OCI-LY1 (cell line): ENCODE measurements around the gene VAT1.

Experiments used
- EZH2 ChIP-seq: fragments of 200-600 bp; sonication (generic), shearing (Covaris generic); IDR thresholded peaks from 2 replicates; pipeline ENCODE4 v1.8.0; 2017; ENCODE audit warnings: borderline replicate concordance, mixed run types, mild to moderate bottlenecking, antibody characterized with exemption, low read length, moderate library complexity, mixed read lengths
- TF ChIP-seq, protein P1 (sequence below): fragments of 200-600 bp; sonication (generic), shearing (Covaris generic); IDR thresholded peaks from 2 replicates; pipeline ENCODE4 v1.5.1; 2017; ENCODE audit warnings: mild to moderate bottlenecking, antibody characterized with exemption, low read length, moderate library complexity, mixed read lengths

DNA sequence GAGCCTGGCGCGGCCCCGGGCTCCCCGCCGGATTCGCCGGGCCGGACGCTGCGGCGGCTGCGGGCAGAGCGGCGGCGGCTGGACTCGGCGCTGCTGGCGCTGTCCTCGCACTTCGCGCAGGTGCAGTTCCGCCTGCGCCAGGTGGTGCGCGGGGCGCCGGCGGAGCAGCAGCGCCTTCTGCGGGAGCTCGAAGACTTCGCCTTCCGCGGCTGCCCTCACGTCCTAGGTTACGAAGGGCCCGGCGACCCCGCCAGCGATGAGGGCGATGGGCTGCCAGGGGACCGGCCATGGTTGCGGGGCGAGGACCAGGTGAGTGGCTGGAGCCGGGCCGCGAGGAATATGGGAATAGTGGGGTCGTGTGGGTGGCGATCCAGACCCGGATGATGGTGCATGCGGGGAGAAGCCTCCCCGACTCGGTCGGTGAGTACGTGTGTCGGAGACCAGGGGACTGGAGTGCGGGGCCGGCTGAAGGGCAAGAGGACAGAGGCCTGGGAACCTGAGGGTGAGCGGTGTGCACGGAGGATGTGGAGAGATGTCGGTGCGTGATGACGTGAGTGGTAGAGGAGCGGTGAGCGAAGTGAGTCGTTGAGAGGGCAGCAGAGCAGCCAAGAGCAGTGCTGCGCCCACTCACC lies 41.3 kb downstream of the VAT1 start:
- no peak for TF ChIP-seq EZH2
- TF ChIP-seq, protein P1, sequence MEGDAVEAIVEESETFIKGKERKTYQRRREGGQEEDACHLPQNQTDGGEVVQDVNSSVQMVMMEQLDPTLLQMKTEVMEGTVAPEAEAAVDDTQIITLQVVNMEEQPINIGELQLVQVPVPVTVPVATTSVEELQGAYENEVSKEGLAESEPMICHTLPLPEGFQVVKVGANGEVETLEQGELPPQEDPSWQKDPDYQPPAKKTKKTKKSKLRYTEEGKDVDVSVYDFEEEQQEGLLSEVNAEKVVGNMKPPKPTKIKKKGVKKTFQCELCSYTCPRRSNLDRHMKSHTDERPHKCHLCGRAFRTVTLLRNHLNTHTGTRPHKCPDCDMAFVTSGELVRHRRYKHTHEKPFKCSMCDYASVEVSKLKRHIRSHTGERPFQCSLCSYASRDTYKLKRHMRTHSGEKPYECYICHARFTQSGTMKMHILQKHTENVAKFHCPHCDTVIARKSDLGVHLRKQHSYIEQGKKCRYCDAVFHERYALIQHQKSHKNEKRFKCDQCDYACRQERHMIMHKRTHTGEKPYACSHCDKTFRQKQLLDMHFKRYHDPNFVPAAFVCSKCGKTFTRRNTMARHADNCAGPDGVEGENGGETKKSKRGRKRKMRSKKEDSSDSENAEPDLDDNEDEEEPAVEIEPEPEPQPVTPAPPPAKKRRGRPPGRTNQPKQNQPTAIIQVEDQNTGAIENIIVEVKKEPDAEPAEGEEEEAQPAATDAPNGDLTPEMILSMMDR = peak; percentile 22; the same call in 1 of the 2 replicates
